Activated T-helper 1 cell treated with anti-CD3 and anti-CD28 coated beads, Interleukin-12 subunit alpha, Interleukin-12 subunit beta, Interleukin-2, Interleukin-4 antibody, amounts not matched to agents 30 ng/mL and 10 ng/mL and 1 ng/mL, durations not matched to agents 14 hours and 24 hours and 36 hours (primary cell): ENCODE data around the gene IGSF6. TPM values are rescaled to one million over a fixed set of nuclear protein-coding genes. Genes with fewer than 3 reads are reported as not detected.

Experiments
- DNase-seq: peaks from one replicate; pipeline ENCODE4 v3.0.0; 2021; ENCODE audit warnings: low spot score
- H3K27ac Mint-ChIP-seq: one replicate; pipeline ENCODE4 v1.8.0; 2021; ENCODE audit warnings: mild to moderate bottlenecking, mixed read lengths
- H3K27me3 Mint-ChIP-seq: one replicate; pipeline ENCODE4 v1.8.0; 2022; ENCODE audit warnings: mild to moderate bottlenecking, moderate library complexity, mixed read lengths; ENCODE audit not compliant: insufficient read depth
- H3K36me3 Mint-ChIP-seq: one replicate; pipeline ENCODE4 v1.8.0; 2021; ENCODE audit warnings: low read depth, mixed read lengths
- H3K4me1 Mint-ChIP-seq: one replicate; pipeline ENCODE4 v1.8.0; 2021; ENCODE audit warnings: low read depth, mixed read lengths
- H3K4me3 Mint-ChIP-seq: one replicate; pipeline ENCODE4 v1.8.0; 2021; ENCODE audit warnings: mild to moderate bottlenecking, moderate library complexity, mixed read lengths
- H3K9me3 Mint-ChIP-seq: one replicate; pipeline ENCODE4 v1.8.0; 2021; ENCODE audit warnings: mixed read lengths
- intact Hi-C: fragments of 100-400 bp; cut with micrococcal nuclease; formaldehyde crosslinking; loops from one replicate; pipeline ENCODE4 v1.15.1; 2024
- total RNA-seq: library from RNA; stranded (reverse); gene quantifications from 2 replicates; pipeline ENCODE4 v1.2.3, GENCODE V29; 2022

Gene IGSF6
- total RNA-seq, 1 donor from 2014 or later = not detected

- Mint-ChIP-seq H3K27ac (peak overlapping the region; percentile 85), H3K36me3 (peaks cover 6% of the 10 kb centered on the region), H3K27me3 (no peaks in the 10 kb centered on the region), H3K4me3 (peak overlapping the region; percentile 96), H3K4me1 (peaks cover 60% of the 10 kb centered on the region), H3K9me3 (no peaks in the 10 kb centered on the region)
- DNase-seq = no peak
- intact Hi-C loops = loop anchor here (1.0 to 2.0 kb wide), 3 partner anchors 40 to 697 kb away; partner anchors contain the start of gene POLR3E
Observed at GRCh38 chr16:21600031-21600773, 52.2 kb downstream of the IGSF6 start.

GRCh38 chr16:21599122-21600030 is 53.0 kb downstream of the IGSF6 start, which contains the start of gene METTL9:
Gene METTL9, plus strand, starts transcription at chr16:21599577. Its CDS starts 157 bp downstream, at chr16:21599734.
- no peaks in the 10 kb centered on the region for H3K9me3 Mint-ChIP-seq
- peak within 1 kb of the TSS; percentile 87 for H3K27ac Mint-ChIP-seq
- intact Hi-C loops = loop anchor here (1.0 to 5.0 kb wide), 8 partner anchors 41 to 1958 kb away; partner anchors contain the start of genes EARS2, IQCK, KNOP1 and POLR3E
- H3K4me1 Mint-ChIP-seq = peaks cover 55% of the 10 kb centered on the region
- peaks cover 6% of the 10 kb centered on the region for H3K36me3 Mint-ChIP-seq
- H3K4me3 Mint-ChIP-seq = peak within 1 kb of the TSS; percentile 96
- peak; percentile 95 for DNase-seq
- H3K27me3 Mint-ChIP-seq = peaks cover 3% of the 10 kb centered on the region

GRCh38 chr16:21598701-21599121 is 53.7 kb downstream of the IGSF6 start:
- Mint-ChIP-seq H3K9me3 (no peaks in the 10 kb centered on the region), H3K4me3 (peak overlapping the region; percentile 84), H3K36me3 (peaks cover 6% of the 10 kb centered on the region), H3K4me1 (peaks cover 48% of the 10 kb centered on the region), H3K27me3 (peaks cover 4% of the 10 kb centered on the region), H3K27ac (peak overlapping the region; percentile 87)
- intact Hi-C loops = loop anchor here (2.0 to 5.0 kb wide), 5 partner anchors 109 to 1959 kb away; partner anchors contain the start of genes EARS2, IQCK, KNOP1 and UBFD1
- DNase-seq = no peak

- peaks cover 6% of the 10 kb centered on the region for H3K36me3 Mint-ChIP-seq
- peak overlapping the region; percentile 87 for H3K27ac Mint-ChIP-seq
- intact Hi-C loops = loop anchor here (2.0 to 5.0 kb wide), 5 partner anchors 109 to 1959 kb away; partner anchors contain the start of genes EARS2, IQCK, KNOP1 and UBFD1
- DNase-seq = no peak
- H3K27me3 Mint-ChIP-seq = peaks cover 7% of the 10 kb centered on the region
- H3K4me3 Mint-ChIP-seq = peak overlapping the region; percentile 84
- no peaks in the 10 kb centered on the region for H3K9me3 Mint-ChIP-seq
- H3K4me1 Mint-ChIP-seq = peaks cover 43% of the 10 kb centered on the region
Observed at GRCh38 chr16:21598206-21598605, 54.2 kb downstream of the IGSF6 start.

GRCh38 chr16:21597561-21598030 is 54.8 kb downstream of the IGSF6 start:
- Mint-ChIP-seq H3K27ac (peak overlapping the region; percentile 89), H3K4me1 (peaks cover 41% of the 10 kb centered on the region), H3K27me3 (peaks cover 7% of the 10 kb centered on the region), H3K36me3 (peaks cover 6% of the 10 kb centered on the region), H3K4me3 (peak overlapping the region; percentile 84), H3K9me3 (no peaks in the 10 kb centered on the region)
- no peak for DNase-seq
- intact Hi-C loops = loop anchor here (2.0 to 5.0 kb wide), 5 partner anchors 110 to 1960 kb away; partner anchors contain the start of genes EARS2, IQCK, KNOP1 and UBFD1

GRCh38 chr16:21593530-21594289 is 58.7 kb downstream of the IGSF6 start:
- intact Hi-C loops = no loop called here
- peaks cover 2% of the 10 kb centered on the region for H3K36me3 Mint-ChIP-seq
- H3K27me3 Mint-ChIP-seq = peaks cover 10% of the 10 kb centered on the region

GRCh38 chr16:21592191-21592590 is 60.2 kb downstream of the IGSF6 start:
- peaks cover 4% of the 10 kb centered on the region for H3K4me1 Mint-ChIP-seq
- H3K27ac Mint-ChIP-seq = no peak overlapping the region
- H3K4me3 Mint-ChIP-seq = no peak overlapping the region
- intact Hi-C loops = no loop called here
- no peak for DNase-seq
- no peaks in the 10 kb centered on the region for H3K36me3 Mint-ChIP-seq
- no peaks in the 10 kb centered on the region for H3K9me3 Mint-ChIP-seq
- H3K27me3 Mint-ChIP-seq = peaks cover 12% of the 10 kb centered on the region

More at GRCh38 chr16:21593530-21594289, 58.7 kb downstream of the IGSF6 start:
- no peak for DNase-seq
- Mint-ChIP-seq H3K27ac (no peak overlapping the region), H3K9me3 (no peaks in the 10 kb centered on the region), H3K4me3 (no peak overlapping the region), H3K4me1 (peaks cover 16% of the 10 kb centered on the region)

- Mint-ChIP-seq H3K36me3 (no peaks in the 10 kb centered on the region), H3K4me3 (no peak overlapping the region), H3K27ac (no peak overlapping the region), H3K9me3 (no peaks in the 10 kb centered on the region), H3K4me1 (no peaks in the 10 kb centered on the region), H3K27me3 (peaks cover 12% of the 10 kb centered on the region)
- DNase-seq = no peak
- intact Hi-C loops = no loop called here
Observed at GRCh38 chr16:21590796-21591195, 61.6 kb downstream of the IGSF6 start.

GRCh38 chr16:21590287-21590686 is 62.1 kb downstream of the IGSF6 start:
- DNase-seq = no peak
- intact Hi-C loops = no loop called here

GRCh38 chr16:21589551-21589950 is 62.9 kb downstream of the IGSF6 start:
- no peak for DNase-seq
- H3K4me1 Mint-ChIP-seq = no peaks in the 10 kb centered on the region
- no peak overlapping the region for H3K4me3 Mint-ChIP-seq
- H3K27me3 Mint-ChIP-seq = peaks cover 10% of the 10 kb centered on the region
- intact Hi-C loops = no loop called here
- H3K36me3 Mint-ChIP-seq = no peaks in the 10 kb centered on the region
- no peaks in the 10 kb centered on the region for H3K9me3 Mint-ChIP-seq
- H3K27ac Mint-ChIP-seq = no peak overlapping the region

More at GRCh38 chr16:21590287-21590686, 62.1 kb downstream of the IGSF6 start:
- no peaks in the 10 kb centered on the region for H3K4me1 Mint-ChIP-seq
- H3K4me3 Mint-ChIP-seq = no peak overlapping the region
- peaks cover 12% of the 10 kb centered on the region for H3K27me3 Mint-ChIP-seq
- no peak overlapping the region for H3K27ac Mint-ChIP-seq
- H3K9me3 Mint-ChIP-seq = no peaks in the 10 kb centered on the region
- H3K36me3 Mint-ChIP-seq = no peaks in the 10 kb centered on the region
